Testis (tissue), 2 donors: ENCODE data around the gene CACNA2D1.

Source experiments
- POLR2A ChIP-seq: fragments of 450-650 bp; IDR thresholded peaks from one replicate; pipeline ENCODE4 v1.6.1; 2017; ENCODE audit warnings: antibody characterized with exemption, mild to moderate bottlenecking, moderate library complexity
- TF ChIP-seq, protein P1 (sequence below), 3 experiments: fragments of 450-650 bp in 2 of 3; fragments of 200-600 bp in 1 of 3; sonication (generic) in 1 of 3; IDR thresholded peaks; one replicate each; pipeline ENCODE4 v1.5.1; 2016 to 2019; ENCODE audit warnings: antibody characterized with exemption in 3 of 3, mild to moderate bottlenecking in 2 of 3, moderate library complexity in 1 of 3

DNA sequence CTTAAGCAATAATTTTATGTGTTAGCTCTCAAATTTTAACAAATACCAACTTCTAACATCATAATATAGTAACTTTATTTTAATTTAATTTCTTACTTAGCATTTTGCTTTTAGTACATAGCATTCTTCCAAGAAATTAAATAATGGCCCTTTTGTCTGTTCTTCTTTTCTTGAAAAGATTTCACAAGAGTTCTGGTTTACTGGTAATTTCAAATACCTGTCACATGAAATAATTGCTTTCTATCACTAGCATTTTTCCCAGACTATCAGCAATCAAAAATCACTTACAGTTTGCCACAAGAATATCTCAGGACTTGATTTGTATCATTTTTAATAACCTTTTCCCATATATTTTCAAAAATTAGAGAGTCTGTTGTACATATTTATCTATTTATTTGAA, 193.0 kb downstream of the CACNA2D1 start:
- TF ChIP-seq, protein P1, sequence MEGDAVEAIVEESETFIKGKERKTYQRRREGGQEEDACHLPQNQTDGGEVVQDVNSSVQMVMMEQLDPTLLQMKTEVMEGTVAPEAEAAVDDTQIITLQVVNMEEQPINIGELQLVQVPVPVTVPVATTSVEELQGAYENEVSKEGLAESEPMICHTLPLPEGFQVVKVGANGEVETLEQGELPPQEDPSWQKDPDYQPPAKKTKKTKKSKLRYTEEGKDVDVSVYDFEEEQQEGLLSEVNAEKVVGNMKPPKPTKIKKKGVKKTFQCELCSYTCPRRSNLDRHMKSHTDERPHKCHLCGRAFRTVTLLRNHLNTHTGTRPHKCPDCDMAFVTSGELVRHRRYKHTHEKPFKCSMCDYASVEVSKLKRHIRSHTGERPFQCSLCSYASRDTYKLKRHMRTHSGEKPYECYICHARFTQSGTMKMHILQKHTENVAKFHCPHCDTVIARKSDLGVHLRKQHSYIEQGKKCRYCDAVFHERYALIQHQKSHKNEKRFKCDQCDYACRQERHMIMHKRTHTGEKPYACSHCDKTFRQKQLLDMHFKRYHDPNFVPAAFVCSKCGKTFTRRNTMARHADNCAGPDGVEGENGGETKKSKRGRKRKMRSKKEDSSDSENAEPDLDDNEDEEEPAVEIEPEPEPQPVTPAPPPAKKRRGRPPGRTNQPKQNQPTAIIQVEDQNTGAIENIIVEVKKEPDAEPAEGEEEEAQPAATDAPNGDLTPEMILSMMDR (IDR thresholded peaks at IDR 0.05): no peak
- TF ChIP-seq POLR2A: no peak
